Right atrium auricular region (tissue), 2 donors: Measurements from ENCODE around the gene ARFGAP3. TPM values are rescaled to one million over a fixed set of nuclear protein-coding genes. Genes with fewer than 3 reads are reported as not detected.
A peak's percentile ranks its signal among the peaks of the same experiment; 100 is the strongest.

Experiments used
- DNase-seq: peaks from one replicate; pipeline ENCODE4 v3.0.0-alpha.2; 2019; ENCODE audit warnings: low spot score
- H3K27ac ChIP-seq, 2 donors: fragments of 200-600 bp; sonication (generic); 1 replicate in 1 of 2; 2 replicates in 1 of 2; pipeline ENCODE4 v1.5.1; 2016 to 2019
- H3K27me3 ChIP-seq, 2 donors: fragments of 200-600 bp; sonication (generic); one replicate each; pipeline versions ENCODE4 v1.5.1 to v1.6.0; 2017 to 2019
- H3K36me3 ChIP-seq: fragments of 200-600 bp; sonication (generic); one replicate; pipeline ENCODE4 v1.5.1; 2016
- H3K4me1 ChIP-seq, 2 donors: fragments of 200-600 bp; sonication (generic); one replicate each; pipeline versions ENCODE4 v1.5.1 to v1.6.0; 2017 to 2019
- H3K4me3 ChIP-seq, 2 donors: fragments of 200-600 bp; sonication (generic); 1 replicate in 1 of 2; 2 replicates in 1 of 2; pipeline ENCODE4 v1.5.1; 2017 to 2019; ENCODE audit warnings: mild to moderate bottlenecking in 1 of 2, moderate library complexity in 1 of 2
- H3K9me3 ChIP-seq, 2 donors: fragments of 200-600 bp; sonication (generic); one replicate each; pipeline ENCODE4 v1.5.1; 2019
- total RNA-seq, 2 donors: library from RNA; depleted of rRNA; stranded (reverse); fragments of >200 nt; gene quantifications; one replicate each; pipeline ENCODE4 v1.1.0, GENCODE V29; 2016
- TF ChIP-seq, protein P1 (sequence below), 2 donors: fragments of 200-600 bp; sonication (generic); IDR thresholded peaks; one replicate each; pipeline ENCODE4 v1.5.1; 2019; ENCODE audit warnings: antibody characterized with exemption in 2 of 2

The ARFGAP3 gene
- total RNA-seq, 2 donors from 2014 or later, result 27.4 to 29.6 TPM

DNA sequence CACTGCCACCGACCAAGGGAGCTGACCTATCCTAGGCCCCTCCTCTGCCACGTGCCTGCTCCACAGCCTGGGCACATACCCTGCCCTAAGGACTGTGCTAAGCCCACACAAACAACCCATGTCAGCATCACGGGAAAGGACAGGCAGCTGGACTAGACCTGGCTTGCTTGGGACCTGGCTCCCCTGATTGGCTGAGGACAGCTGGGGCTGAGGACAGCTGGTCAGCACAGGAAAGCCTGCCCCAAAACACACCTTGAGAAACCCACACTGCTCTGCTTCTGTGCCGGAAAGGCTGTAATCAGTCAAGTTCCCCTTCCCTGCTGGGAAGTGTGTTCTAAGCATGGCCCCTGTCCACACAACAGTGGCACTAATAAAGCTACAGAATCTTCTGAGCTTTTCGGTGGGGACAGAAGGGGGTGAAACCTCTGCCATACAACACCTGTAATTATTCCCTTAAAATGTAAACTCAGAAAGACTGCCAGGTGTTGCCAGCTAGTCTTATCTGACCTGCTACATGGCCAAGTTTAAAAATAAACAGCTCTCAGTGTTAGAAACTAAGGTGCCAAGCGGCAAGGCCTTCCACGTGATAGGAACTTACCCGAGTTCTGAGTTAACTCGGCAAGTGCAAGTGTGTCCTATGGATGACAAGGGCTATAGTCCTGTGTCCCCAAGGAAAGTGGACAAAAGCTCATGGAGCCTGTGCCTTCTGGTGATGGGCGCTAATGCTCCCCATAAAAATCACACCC lies 35.7 kb upstream of the ARFGAP3 start:
- peaks cover 0 to 71% of the 10 kb centered on the region in 2 donors for H3K4me1 ChIP-seq
- no peak for DNase-seq

DNA sequence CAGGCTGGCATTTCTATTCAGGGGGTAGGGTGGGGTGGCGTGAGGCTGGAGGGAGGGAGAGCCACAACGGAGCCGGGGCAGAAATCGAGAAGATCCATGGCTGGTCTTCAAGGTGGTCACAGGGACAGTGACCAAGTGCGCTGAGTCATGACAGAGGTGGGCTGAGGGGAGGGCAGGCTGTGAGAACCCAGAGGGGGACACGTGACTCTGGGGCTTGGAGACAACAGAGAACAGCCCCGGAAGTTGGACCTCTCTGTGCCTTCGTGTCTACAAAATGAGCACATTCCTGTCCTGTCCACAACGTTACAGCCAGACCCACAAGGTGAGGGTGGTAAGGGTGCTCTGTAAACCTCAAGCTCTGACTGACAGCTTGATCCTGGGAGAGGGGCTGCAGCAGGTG lies 35.1 kb upstream of the ARFGAP3 start:
- Histone ChIP-seq H3K4me1 (peaks cover 0 to 73% of the 10 kb centered on the region in 2 donors), H3K9me3 (no peaks in the 10 kb centered on the region), H3K36me3 (peaks cover 40% of the 10 kb centered on the region), H3K27ac (peak overlapping the region; percentile 65 to 80), H3K4me3 (no peak overlapping the region), H3K27me3 (no peaks in the 10 kb centered on the region)
- DNase-seq, result no peak
- TF ChIP-seq, protein P1, sequence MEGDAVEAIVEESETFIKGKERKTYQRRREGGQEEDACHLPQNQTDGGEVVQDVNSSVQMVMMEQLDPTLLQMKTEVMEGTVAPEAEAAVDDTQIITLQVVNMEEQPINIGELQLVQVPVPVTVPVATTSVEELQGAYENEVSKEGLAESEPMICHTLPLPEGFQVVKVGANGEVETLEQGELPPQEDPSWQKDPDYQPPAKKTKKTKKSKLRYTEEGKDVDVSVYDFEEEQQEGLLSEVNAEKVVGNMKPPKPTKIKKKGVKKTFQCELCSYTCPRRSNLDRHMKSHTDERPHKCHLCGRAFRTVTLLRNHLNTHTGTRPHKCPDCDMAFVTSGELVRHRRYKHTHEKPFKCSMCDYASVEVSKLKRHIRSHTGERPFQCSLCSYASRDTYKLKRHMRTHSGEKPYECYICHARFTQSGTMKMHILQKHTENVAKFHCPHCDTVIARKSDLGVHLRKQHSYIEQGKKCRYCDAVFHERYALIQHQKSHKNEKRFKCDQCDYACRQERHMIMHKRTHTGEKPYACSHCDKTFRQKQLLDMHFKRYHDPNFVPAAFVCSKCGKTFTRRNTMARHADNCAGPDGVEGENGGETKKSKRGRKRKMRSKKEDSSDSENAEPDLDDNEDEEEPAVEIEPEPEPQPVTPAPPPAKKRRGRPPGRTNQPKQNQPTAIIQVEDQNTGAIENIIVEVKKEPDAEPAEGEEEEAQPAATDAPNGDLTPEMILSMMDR (IDR thresholded peaks at IDR 0.05), result no peak

More for the DNA sequence above, 35.7 kb upstream of the ARFGAP3 start:
- Histone ChIP-seq H3K9me3 (no peaks in the 10 kb centered on the region), H3K4me3 (no peak overlapping the region), H3K36me3 (peaks cover 36% of the 10 kb centered on the region), H3K27me3 (no peaks in the 10 kb centered on the region), H3K27ac (peak overlapping the region; percentile 65 to 80)
- TF ChIP-seq, protein P1 (IDR thresholded peaks at IDR 0.05), result no peak

DNA sequence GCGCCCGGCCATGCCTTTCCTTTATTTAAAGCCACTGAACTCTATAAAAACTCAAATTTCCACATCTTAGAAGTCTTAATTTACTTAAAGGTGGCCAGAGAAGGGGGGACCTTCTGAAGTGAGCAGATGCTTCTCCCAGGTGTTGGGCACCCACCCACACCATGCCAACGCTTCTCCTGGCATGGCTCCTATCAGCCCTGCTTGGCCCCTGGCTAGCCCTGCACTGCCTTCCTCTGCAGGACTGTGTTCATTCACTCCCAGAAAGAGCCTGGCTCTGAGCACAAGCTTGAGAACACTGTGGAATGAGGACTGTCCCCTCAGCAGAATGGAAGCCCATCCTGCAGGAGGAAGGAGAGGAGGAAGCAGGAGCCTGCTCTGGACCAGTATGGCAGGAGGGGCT lies 34.6 kb upstream of the ARFGAP3 start:
- Histone ChIP-seq H3K4me1 (peaks cover 0 to 69% of the 10 kb centered on the region in 2 donors), H3K27ac (peak overlapping the region; percentile 65 to 80), H3K9me3 (no peaks in the 10 kb centered on the region), H3K36me3 (peaks cover 43% of the 10 kb centered on the region), H3K27me3 (no peaks in the 10 kb centered on the region), H3K4me3 (no peak overlapping the region)
- TF ChIP-seq, protein P1 (IDR thresholded peaks at IDR 0.05), result no peak
- no peak for DNase-seq

DNA sequence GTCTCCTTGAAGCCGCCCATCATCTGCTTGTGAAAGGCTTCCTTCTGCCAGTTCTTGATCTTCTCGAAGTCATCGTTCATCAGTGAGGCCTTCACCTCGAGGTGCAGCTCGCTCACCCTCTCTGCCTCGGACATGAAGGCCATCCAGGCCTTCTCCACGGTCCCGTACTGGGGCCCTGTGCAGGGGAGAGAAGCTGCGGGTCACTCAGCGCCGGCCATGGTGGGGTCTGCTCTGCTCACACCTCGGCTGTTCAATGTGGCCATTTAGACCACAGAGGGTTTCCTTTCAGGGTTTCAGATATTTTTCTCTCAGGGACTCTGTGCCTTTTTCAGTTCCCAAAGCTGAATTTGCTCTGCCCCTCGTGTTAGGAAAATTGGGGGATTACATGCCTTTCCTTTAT lies 33.9 kb upstream of the ARFGAP3 start:
- H3K9me3 ChIP-seq, result no peaks in the 10 kb centered on the region
- no peak overlapping the region for H3K27ac ChIP-seq
- H3K4me3 ChIP-seq, result no peak overlapping the region
- TF ChIP-seq, protein P1 (IDR thresholded peaks at IDR 0.05), result no peak
- H3K36me3 ChIP-seq, result peaks cover 43% of the 10 kb centered on the region
- H3K27me3 ChIP-seq, result no peaks in the 10 kb centered on the region
- H3K4me1 ChIP-seq, result peaks cover 0 to 62% of the 10 kb centered on the region in 2 donors
- no peak for DNase-seq

DNA sequence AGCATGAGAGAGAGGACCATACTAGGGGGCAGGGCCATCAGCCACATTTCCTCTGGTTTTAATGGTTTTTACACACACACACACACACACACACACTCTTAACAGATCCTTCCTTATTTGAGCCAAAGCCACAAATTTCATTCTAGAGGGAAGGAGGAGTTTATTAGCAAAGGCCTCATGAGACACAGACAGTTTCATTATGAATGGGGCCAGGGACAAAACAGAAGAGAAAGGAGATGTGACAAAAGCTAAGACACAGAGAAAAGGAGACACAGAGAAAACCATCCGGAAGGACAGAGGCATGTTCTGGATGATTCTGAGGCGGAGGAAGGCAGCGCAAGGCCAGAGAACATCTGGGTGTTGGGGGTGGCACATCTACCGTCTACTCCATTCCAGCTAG lies 32.2 kb upstream of the ARFGAP3 start:
- no peak overlapping the region for H3K27ac ChIP-seq
- no peaks in the 10 kb centered on the region for H3K9me3 ChIP-seq
- H3K4me3 ChIP-seq, result no peak overlapping the region
- TF ChIP-seq, protein P1 (IDR thresholded peaks at IDR 0.05), result no peak
- no peaks in the 10 kb centered on the region for H3K27me3 ChIP-seq
- peaks cover 48% of the 10 kb centered on the region for H3K36me3 ChIP-seq
- DNase-seq, result no peak
- peaks cover 0 to 45% of the 10 kb centered on the region in 2 donors for H3K4me1 ChIP-seq
